Thyroid gland (tissue), 4 donors: ENCODE results near the gene PEPD.

Experiments
- POLR2A ChIP-seq, 2 donors: fragments of 450-650 bp; IDR thresholded peaks; one replicate each; pipeline ENCODE4 v1.6.1; 2017; ENCODE audit warnings: antibody characterized with exemption in 2 of 2, mild to moderate bottlenecking in 2 of 2, moderate library complexity in 1 of 2
- TF ChIP-seq, protein P1 (sequence below), 6 experiments: fragments of 200-600 bp in 3 of 6; fragments of 450-650 bp in 3 of 6; sonication (generic) in 3 of 6; IDR thresholded peaks; one replicate each; pipeline ENCODE4 v1.5.1; 2016 to 2019; ENCODE audit warnings: antibody characterized with exemption in 6 of 6, mild to moderate bottlenecking in 2 of 6, inconsistent platforms in 1 of 6, moderate library complexity in 1 of 6

DNA sequence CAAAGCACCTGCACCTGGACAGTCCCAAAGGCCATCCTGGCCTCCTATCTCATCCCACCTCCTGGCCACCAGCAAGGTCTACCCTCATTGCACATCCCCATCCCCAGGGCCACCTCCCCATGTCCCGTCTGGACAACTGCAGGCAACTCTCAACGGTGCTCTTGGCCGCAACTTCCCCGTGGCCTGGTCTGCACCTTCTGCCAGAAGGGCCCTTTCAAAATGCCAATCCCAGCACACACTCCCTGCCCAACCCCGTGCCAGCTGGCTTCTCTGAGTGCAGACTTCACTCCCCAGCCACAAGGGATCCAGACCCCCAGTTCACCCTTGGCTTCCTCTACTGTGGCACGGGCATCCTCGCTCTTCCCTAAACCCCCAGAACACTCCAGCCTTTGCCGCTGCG is 8.2 kb downstream of the PEPD start:
- TF ChIP-seq, protein P1, sequence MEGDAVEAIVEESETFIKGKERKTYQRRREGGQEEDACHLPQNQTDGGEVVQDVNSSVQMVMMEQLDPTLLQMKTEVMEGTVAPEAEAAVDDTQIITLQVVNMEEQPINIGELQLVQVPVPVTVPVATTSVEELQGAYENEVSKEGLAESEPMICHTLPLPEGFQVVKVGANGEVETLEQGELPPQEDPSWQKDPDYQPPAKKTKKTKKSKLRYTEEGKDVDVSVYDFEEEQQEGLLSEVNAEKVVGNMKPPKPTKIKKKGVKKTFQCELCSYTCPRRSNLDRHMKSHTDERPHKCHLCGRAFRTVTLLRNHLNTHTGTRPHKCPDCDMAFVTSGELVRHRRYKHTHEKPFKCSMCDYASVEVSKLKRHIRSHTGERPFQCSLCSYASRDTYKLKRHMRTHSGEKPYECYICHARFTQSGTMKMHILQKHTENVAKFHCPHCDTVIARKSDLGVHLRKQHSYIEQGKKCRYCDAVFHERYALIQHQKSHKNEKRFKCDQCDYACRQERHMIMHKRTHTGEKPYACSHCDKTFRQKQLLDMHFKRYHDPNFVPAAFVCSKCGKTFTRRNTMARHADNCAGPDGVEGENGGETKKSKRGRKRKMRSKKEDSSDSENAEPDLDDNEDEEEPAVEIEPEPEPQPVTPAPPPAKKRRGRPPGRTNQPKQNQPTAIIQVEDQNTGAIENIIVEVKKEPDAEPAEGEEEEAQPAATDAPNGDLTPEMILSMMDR (IDR thresholded peaks at IDR 0.05): no peak
- no peak for TF ChIP-seq POLR2A (IDR thresholded peaks at IDR 0.05)
